ENCODE measurements around the gene CCDC12.

DNA sequence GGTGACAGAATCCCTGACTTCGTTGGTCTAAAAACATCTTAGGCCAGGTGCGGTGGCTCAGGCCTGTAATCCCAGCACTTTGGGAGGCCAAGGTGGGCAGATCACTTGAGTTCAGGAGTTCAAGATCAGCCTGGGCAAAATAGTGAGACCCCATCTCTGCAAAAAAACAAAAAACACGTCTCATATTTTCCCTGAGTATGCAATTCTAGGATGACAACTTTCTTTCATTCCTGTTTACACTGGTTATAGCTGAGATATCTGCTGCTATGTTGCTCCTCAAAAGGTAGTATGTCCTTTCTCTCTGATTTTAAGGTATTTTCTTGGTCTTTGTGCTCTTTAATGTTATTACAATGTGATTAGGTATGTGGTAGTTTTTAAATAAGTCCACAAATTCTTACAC, 59.7 kb downstream of the CCDC12 start:
- TF ChIP-seq EZH2 (optimal IDR thresholded peaks at IDR 0.05; ENCODE audit: low read depth, low read length) (no peak), EZH2phosphoT487 (IDR thresholded peaks at IDR 0.05; ENCODE audit: low read length) (no peak)
